Stimulated activated memory B cell treated with anti-CD40 and anti-IgM and Interleukin-4, amounts not matched to agents 10 μg/mL and 1 μg/mL and 100 μg/mL, for 72 hours (primary cell): ENCODE measurements around the gene MCTP2.
A peak's percentile ranks its signal among the peaks of the same experiment; 100 is the strongest.
"Not testable (repeated sequence)": the region's sequence is repeated elsewhere in the genome, so short reads cannot be mapped to it uniquely, and the experiment has no call there.

Experiments used
- ATAC-seq: fragments of 150-1000 bp; cut with Tn5 transposase; 2 replicates; pipeline ENCODE4 v1.10.0; 2021
- H3K27ac Mint-ChIP-seq: one replicate; pipeline ENCODE4 v1.8.0; 2022; ENCODE audit warnings: mild to moderate bottlenecking, mixed read lengths
- H3K27me3 Mint-ChIP-seq: one replicate; pipeline ENCODE4 v1.8.0; 2022; ENCODE audit warnings: mixed read lengths
- H3K36me3 Mint-ChIP-seq: one replicate; pipeline ENCODE4 v1.8.0; 2022; ENCODE audit warnings: mixed read lengths
- H3K4me1 Mint-ChIP-seq: one replicate; pipeline ENCODE4 v1.8.0; 2022; ENCODE audit warnings: mixed read lengths
- H3K4me3 Mint-ChIP-seq: one replicate; pipeline ENCODE4 v1.8.0; 2022; ENCODE audit warnings: mild to moderate bottlenecking, moderate library complexity, mixed read lengths
- H3K9me3 Mint-ChIP-seq: one replicate; pipeline ENCODE4 v1.8.0; 2022; ENCODE audit warnings: mixed read lengths

Gene MCTP2

DNA sequence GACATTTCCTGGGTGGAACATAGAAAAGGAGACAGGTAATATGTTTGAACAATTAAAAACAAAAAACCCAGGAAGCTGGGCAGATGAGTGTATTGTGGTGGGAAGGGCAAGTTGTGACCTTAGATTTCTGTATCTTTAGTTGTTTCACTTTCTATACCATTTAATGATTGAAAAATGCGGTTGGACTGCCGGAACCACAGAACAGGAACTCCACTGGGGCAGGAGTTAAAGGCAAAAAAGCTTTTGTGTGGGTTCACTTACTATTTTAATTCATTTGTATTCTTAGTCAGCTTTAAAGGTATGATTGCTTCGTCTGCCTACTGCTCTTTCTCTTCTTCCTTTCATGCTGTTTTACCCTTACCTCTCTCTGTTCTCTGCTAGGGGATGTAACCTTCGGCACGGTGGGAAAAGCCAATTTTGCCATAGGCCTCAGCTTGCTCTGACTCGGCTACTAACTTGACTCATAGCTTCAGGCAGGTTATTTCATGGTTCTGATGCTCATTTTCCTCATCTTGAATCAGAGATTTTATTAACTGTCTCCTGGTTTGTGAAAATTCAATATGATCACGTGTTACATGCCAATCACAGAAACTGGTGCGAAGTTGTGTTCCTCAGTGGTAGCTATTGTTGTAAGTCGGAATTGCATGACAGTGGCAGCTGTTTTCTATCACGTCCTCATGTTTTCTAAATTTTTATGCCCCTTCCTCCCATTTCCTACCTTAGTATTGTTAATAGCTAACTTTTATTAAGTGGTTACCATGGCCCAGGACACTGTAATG lies 1.6 kb upstream of the MCTP2 start:
- peak; percentile 70 for ATAC-seq
- Mint-ChIP-seq H3K4me3 (peak overlapping the region; percentile 81), H3K27me3 (no peaks in the 10 kb centered on the region), H3K9me3 (no peaks in the 10 kb centered on the region), H3K4me1 (peaks cover 39% of the 10 kb centered on the region), H3K27ac (peak overlapping the region; percentile 89), H3K36me3 (peaks cover under 1% of the 10 kb centered on the region)

DNA sequence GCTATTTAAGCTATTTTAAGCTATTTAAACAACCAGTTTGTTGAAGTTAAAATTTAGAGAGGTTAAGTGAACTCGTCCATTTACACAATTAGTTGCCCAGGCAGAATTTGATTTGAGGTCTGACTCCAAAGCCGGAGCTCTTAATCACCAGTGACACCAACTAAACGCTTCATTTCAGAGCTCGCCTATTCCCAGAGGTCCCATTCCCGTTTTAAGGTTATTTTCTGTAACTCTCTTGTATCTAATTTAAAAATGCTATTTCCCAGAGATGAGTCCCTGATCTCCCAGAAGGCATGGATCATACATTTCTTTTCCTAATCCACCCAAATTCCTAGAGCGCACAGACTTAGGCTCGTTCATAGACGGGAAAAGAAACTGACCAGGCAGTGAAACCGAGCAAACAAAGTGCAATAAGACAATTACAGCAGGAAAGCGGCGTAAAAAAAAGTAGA lies 904 bp upstream of the MCTP2 start:
- no peaks in the 10 kb centered on the region for H3K27me3 Mint-ChIP-seq
- no peaks in the 10 kb centered on the region for H3K9me3 Mint-ChIP-seq
- H3K27ac Mint-ChIP-seq = peak overlapping the region; percentile 89
- peaks cover 44% of the 10 kb centered on the region for H3K4me1 Mint-ChIP-seq
- ATAC-seq = no peak
- H3K36me3 Mint-ChIP-seq = peaks cover 4% of the 10 kb centered on the region
- H3K4me3 Mint-ChIP-seq = peak overlapping the region; percentile 81

DNA sequence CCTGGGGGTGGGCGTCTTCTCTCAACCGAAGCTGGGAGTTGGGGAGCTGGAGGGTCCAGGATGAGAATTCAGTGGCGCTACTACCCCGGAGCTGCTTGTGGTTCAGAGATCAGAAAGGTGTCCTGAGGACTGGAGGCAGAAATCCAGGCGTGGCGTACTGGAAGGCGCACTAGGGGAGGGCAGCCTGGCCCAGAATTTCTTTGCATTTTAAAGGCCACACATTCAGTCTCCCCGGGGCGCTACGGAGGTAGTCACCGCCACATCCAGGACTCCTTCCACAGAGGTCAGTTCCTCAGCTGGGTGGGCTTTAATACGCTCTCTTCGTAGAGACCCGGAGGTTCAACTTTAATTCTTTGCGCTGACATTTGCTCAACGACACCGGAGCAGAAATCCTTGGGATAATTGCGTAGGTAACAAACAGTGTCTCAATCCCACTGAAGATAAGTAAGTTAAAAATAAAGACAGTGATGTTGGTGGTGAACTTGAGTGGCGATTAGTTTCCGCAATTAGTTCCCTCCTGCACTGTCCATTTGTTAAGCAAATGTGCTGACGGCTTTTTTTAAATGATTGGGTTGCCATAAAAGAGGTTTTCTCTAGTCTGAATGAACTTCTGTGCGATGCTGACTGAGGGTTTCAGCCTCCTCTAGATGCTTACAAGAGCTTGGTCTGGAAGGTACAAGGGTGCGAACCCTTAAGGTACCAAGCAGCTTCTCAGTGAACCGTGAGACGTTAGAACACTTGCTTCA lies 535 bp downstream of the MCTP2 start:
- Mint-ChIP-seq H3K4me1 (peaks cover 56% of the 10 kb centered on the region), H3K27me3 (no peaks in the 10 kb centered on the region), H3K27ac (peak overlapping the region; percentile 89), H3K9me3 (no peaks in the 10 kb centered on the region), H3K36me3 (peaks cover 4% of the 10 kb centered on the region), H3K4me3 (peak overlapping the region; percentile 81)
- peak; percentile 35 for ATAC-seq

DNA sequence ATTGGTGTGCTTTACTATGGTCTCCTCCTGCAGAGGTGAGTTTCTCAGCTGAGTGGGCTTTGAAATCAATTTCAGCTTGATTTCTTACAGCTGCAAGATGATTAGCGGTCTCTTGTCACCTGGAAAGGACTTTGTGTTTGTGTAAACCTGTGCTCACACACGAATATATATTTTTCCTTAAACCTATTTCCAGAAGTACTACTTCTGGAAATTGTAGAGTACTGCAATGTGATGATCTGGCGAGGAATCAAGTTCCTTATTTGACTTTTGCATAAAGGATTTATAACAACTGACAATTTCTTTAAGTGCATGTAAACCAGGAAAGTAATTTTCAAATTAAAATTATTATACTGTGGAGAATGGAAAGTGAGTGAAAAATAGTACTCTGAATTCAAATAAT lies 2.1 kb downstream of the MCTP2 start:
- ATAC-seq = no peak
- Mint-ChIP-seq H3K4me3 (no peak overlapping the region), H3K9me3 (no peaks in the 10 kb centered on the region), H3K4me1 (peaks cover 66% of the 10 kb centered on the region), H3K27me3 (no peaks in the 10 kb centered on the region), H3K36me3 (peaks cover 4% of the 10 kb centered on the region), H3K27ac (no peak overlapping the region)

DNA sequence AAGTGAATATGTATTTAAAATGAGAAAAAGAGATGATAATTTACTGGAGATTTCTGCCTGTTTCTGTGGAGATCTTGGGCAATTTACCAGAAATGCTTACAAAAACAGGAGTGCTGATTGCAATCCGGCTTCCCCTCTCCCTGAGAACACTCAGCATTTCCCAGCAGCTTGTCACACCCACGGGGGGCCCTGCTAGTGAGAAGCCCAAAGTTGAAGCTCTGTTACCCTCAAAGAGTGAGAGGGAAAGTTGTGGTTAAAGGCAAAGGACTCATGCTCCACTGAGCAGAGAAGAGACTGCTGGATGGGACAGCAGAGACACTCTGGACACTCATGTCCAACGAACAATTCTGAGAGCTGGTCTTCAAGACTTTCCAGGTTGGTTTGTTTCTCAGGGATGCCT lies 2.9 kb downstream of the MCTP2 start:
- no peaks in the 10 kb centered on the region for H3K27me3 Mint-ChIP-seq
- H3K36me3 Mint-ChIP-seq = peaks cover 4% of the 10 kb centered on the region
- peaks cover 73% of the 10 kb centered on the region for H3K4me1 Mint-ChIP-seq
- ATAC-seq = no peak
- H3K4me3 Mint-ChIP-seq = no peak overlapping the region
- H3K9me3 Mint-ChIP-seq = no peaks in the 10 kb centered on the region
- H3K27ac Mint-ChIP-seq = no peak overlapping the region

DNA sequence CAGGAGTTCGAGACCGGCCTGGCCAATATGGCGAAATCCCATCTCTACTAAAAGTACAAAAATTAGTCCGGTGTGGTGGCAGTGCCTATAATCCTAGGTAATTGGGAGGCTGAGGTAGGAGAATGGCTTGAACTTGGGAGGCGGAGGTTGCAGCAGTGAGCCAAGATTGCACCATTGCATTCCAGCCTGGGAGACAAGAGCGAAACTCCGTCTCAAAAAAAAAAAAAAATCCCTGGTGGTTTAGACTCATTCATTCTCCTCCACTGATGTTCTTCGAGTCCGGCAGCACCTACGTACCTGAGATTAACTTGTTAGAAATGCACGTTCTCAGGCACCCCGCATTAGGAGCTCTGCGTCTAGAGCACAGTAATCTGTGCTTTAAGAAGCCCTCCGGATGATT lies 3.7 kb downstream of the MCTP2 start:
- no peak for ATAC-seq
- peaks cover 73% of the 10 kb centered on the region for H3K4me1 Mint-ChIP-seq
- H3K27me3 Mint-ChIP-seq = no peaks in the 10 kb centered on the region
- no peak overlapping the region for H3K4me3 Mint-ChIP-seq
- no peak overlapping the region for H3K27ac Mint-ChIP-seq
- peaks cover 4% of the 10 kb centered on the region for H3K36me3 Mint-ChIP-seq
- H3K9me3 Mint-ChIP-seq = no peaks in the 10 kb centered on the region

DNA sequence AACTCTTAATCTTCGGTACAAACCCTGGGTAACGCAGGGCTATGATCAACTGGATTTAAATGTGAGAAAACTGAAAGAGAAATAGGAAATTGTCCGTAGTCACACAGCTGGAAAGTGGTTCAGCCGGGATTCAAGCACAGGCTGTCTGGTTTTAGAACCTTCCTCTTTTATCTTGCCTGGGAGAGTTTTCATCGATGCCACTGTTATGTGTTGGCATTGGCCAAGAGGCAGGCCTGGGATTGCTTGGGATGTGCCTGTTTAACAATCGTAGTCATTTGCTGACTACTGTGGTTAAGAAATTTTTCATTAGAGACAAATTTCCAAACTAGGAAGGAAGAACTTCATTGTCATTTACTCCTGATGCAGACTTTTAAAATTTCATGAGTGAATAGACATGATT lies 4.3 kb downstream of the MCTP2 start:
- Mint-ChIP-seq H3K36me3 (peaks cover 4% of the 10 kb centered on the region), H3K4me1 (peaks cover 72% of the 10 kb centered on the region), H3K27me3 (no peaks in the 10 kb centered on the region), H3K27ac (no peak overlapping the region), H3K4me3 (no peak overlapping the region), H3K9me3 (no peaks in the 10 kb centered on the region)
- ATAC-seq = no peak

DNA sequence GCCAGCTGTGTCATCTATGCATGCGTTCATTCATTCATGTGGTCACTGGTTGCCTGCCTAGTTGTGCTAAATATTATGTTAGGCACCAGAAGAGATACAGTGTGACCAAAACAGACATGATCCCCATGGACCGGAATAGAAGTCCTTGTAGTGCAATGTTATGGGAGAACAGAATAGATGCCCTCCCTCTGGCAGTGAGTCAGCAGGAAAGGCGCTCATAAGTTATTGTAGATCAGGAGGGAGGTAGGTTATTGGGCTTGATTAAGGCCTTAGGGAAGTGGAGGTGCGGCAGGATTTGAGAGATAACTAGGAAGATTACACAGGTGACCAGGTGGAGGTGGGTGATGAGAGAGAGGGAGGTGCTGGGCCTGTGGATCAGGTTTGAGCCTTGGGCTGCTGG lies 5.2 kb downstream of the MCTP2 start:
- Mint-ChIP-seq H3K27ac (peak overlapping the region; percentile 3), H3K27me3 (no peaks in the 10 kb centered on the region), H3K4me1 (peaks cover 71% of the 10 kb centered on the region), H3K4me3 (no peak overlapping the region), H3K9me3 (no peaks in the 10 kb centered on the region), H3K36me3 (peaks cover 4% of the 10 kb centered on the region)
- ATAC-seq = no peak

DNA sequence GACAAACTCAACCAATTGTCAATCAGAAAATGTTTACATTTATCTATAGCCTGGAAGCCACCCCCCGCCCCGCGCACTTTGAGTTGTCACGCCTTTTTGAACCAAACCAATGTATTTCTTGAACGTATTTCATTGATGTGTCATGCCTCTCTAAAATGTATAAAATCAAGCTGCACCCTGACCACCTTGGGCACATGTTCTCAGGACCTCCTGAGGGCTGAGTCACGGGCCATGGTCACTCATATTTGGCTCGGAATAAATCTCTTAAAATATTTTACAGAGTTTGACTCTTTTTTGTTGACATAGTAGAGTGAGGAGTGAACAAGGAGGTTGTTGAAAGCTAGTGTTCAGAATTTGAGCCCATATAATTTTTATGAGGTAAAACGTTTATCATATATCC lies 6.5 kb downstream of the MCTP2 start:
- Mint-ChIP-seq H3K4me1 (peaks cover 60% of the 10 kb centered on the region), H3K27ac (peak overlapping the region; percentile 57), H3K9me3 (no peaks in the 10 kb centered on the region), H3K27me3 (no peaks in the 10 kb centered on the region), H3K4me3 (no peak overlapping the region), H3K36me3 (peaks cover 4% of the 10 kb centered on the region)
- no peak for ATAC-seq

DNA sequence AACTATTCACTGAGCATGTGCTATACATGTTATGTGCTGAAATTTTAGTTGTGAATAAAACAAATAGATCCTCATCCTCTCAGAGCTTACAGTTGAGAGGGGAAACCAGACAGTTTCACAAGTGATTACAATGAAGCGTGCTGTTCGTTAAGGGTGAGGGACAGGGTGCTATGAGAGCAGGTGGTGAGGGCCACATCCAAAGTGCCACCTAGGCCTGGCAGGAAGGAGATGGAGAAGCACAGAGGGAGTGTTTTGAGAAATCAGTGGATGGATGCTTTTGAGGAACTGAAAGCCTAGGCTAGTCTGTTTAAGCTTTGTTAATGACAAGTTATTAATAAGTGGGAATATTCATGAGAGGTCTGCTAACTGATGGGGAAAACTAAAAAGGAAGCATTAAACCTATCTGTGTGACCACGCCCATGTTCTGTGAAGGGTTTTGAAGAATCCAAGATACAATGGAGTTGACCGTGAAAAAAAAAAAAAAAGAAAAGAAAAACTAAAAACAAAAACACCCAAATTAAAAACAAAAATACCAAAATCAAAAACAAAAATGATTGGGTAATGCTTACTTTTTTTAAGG lies 7.3 kb downstream of the MCTP2 start:
- Mint-ChIP-seq H3K27ac (peak overlapping the region; percentile 57), H3K27me3 (no peaks in the 10 kb centered on the region), H3K9me3 (no peaks in the 10 kb centered on the region), H3K4me1 (peaks cover 60% of the 10 kb centered on the region), H3K36me3 (peaks cover 4% of the 10 kb centered on the region), H3K4me3 (peak overlapping the region; percentile 18)
- peak; percentile 77 for ATAC-seq

DNA sequence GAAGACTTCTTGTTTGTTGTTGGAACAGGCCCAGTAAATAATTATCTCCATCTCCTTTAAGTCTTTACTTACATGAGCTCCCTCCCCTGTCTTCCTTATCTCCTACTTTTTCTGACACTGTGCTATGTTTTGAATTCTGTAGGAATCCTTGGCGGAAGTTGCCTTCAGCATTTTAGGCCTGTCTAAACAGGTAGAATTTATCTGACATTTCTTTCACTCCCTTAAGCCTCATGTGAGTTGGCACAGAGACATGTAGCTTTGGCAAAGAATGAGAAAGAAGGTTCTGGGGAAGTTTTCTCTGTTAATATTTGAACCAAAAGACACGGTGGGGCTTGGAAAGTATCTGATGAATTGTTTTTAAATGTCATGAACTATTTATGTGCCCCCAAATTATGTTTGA lies 8.1 kb downstream of the MCTP2 start:
- no peaks in the 10 kb centered on the region for H3K27me3 Mint-ChIP-seq
- peaks cover 4% of the 10 kb centered on the region for H3K36me3 Mint-ChIP-seq
- H3K9me3 Mint-ChIP-seq = no peaks in the 10 kb centered on the region
- H3K4me1 Mint-ChIP-seq = peaks cover 52% of the 10 kb centered on the region
- ATAC-seq = no peak
- no peak overlapping the region for H3K4me3 Mint-ChIP-seq
- H3K27ac Mint-ChIP-seq = peak overlapping the region; percentile 57

DNA sequence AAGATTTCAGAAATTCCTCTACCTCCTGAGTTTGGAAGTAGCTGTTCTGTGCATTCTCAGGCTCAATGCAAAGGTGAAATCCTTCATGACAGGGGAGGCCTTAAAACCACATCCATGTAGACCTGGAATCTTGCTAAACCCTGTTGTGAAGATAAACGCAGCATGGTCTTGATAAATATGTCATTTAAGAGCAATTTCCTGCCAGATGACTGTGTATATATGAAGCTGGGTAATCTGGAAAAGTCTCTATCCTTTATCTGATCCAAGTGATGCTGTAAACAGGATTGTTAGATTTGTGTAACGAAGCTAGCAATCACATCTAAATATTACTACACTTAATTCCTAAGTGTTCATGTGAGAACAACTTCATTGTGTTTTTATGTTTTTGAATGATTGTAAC lies 9.1 kb downstream of the MCTP2 start:
- no peak overlapping the region for H3K27ac Mint-ChIP-seq

DNA sequence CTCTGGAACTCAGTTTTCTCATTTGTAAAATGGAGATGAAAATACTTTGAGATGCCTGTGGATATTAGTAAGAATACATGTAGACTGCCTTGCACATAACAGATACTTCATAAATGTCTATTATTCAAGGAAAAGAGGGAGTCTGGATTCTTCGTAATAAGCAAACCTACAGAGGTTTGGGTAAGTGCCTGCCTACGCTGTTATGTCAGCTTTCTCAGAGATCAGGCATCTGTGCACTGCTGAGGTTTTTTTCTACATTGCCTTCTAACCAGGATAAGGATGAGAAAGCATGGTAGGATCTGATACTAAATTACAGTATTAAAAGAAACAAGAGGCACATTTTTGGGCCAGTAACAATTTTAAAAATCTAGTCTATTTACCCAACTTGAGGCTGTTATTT lies 10.9 kb downstream of the MCTP2 start:
- Mint-ChIP-seq H3K4me1 (peaks cover 42% of the 10 kb centered on the region), H3K36me3 (no peaks in the 10 kb centered on the region), H3K27me3 (no peaks in the 10 kb centered on the region), H3K4me3 (no peak overlapping the region), H3K9me3 (no peaks in the 10 kb centered on the region), H3K27ac (no peak overlapping the region)
- no peak for ATAC-seq

More for the DNA sequence above, 9.1 kb downstream of the MCTP2 start:
- Mint-ChIP-seq H3K4me3 (no peak overlapping the region), H3K27me3 (no peaks in the 10 kb centered on the region), H3K36me3 (no peaks in the 10 kb centered on the region), H3K4me1 (peaks cover 42% of the 10 kb centered on the region), H3K9me3 (no peaks in the 10 kb centered on the region)
- ATAC-seq = no peak

DNA sequence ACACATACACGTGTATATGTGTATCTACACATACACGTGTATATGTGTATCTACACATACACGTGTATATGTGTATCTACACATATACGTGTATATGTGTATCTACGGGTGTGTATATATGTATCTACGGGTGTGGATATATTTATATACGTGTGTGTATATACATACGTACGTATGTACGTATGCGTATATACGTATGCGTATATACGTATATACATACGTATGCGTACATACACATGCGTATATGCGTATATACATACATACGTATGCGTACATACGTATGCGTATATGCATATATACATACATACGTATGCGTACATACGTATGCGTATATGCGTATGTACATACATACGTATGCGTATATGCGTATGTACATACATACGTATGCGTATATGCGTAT lies 11.6 kb downstream of the MCTP2 start:
- ATAC-seq, H3K27me3 Mint-ChIP-seq, H3K36me3 Mint-ChIP-seq, H3K27ac Mint-ChIP-seq, H3K4me3 Mint-ChIP-seq, H3K9me3 Mint-ChIP-seq: not testable (repeated sequence)
- H3K4me1 Mint-ChIP-seq = peaks cover 41% of the 10 kb centered on the region

DNA sequence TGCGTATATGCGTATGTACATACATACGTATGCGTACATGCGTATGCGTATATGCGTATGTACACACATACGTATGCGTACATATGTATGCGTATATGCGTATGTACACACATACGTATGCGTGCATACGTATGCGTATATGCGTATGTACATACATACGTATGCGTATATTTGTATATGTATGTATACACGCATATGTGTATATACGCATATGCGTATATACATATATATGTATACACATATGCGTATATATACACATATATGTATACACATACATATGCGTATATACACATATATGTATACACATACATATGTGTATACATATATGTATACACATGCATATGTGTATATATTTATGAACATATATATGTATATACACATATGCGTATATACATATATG lies 12.1 kb downstream of the MCTP2 start:
- peaks cover 38% of the 10 kb centered on the region for H3K4me1 Mint-ChIP-seq
- no peaks in the 10 kb centered on the region for H3K27me3 Mint-ChIP-seq
- H3K27ac Mint-ChIP-seq = no peak overlapping the region
- ATAC-seq = no peak
- H3K36me3 Mint-ChIP-seq = no peaks in the 10 kb centered on the region
- no peak overlapping the region for H3K4me3 Mint-ChIP-seq
- no peaks in the 10 kb centered on the region for H3K9me3 Mint-ChIP-seq

DNA sequence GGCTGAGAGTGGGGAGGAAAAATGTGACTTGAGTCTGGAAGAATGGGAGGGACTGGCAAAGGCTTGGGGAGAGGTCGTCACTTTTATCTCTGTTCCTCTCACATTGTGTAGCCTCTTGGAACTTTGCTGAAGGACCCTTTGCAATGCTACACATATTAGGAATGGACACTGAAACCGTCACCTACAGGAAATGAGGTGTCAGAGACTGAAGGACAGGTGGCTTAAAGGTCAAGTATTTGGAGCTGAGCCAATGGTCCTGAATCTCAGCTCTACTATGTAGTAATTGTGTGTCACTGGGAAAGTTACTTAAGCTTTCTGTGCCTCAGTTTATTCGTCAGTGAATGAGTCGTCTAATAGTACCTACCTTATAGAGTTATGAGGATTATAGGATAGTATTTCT lies 14.7 kb downstream of the MCTP2 start:
- Mint-ChIP-seq H3K4me3 (no peak overlapping the region), H3K4me1 (peaks cover 17% of the 10 kb centered on the region), H3K27me3 (no peaks in the 10 kb centered on the region), H3K27ac (no peak overlapping the region), H3K9me3 (no peaks in the 10 kb centered on the region), H3K36me3 (no peaks in the 10 kb centered on the region)
- no peak for ATAC-seq
